Pons (tissue), 1 donor: ENCODE data around the gene ERICH3.

Experiments
- DNase-seq: peaks from one replicate; pipeline ENCODE4 v3.0.0-alpha.2; 2016; ENCODE audit warnings: low spot score

ERICH3 gene

DNA sequence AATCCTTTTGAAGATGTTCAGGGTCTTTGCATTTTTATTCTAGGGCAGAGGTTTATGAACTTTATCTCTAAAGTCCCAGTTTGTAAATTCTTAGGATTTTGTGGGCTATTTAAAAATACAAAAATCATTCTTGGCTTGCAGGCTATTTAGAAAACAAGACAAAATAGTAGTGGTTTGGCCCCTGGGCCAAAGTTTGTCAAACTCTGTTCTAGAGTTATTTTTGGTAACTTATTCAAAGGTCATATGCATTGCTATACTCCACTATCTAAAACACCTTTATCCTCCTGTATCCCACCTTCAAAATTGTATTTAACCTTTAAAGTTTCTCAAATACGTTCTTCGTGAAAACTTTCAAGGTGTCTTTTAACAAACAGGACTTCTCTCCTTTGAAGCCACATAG is 85.7 kb downstream of the ERICH3 start:
- DNase-seq = no peak

DNA sequence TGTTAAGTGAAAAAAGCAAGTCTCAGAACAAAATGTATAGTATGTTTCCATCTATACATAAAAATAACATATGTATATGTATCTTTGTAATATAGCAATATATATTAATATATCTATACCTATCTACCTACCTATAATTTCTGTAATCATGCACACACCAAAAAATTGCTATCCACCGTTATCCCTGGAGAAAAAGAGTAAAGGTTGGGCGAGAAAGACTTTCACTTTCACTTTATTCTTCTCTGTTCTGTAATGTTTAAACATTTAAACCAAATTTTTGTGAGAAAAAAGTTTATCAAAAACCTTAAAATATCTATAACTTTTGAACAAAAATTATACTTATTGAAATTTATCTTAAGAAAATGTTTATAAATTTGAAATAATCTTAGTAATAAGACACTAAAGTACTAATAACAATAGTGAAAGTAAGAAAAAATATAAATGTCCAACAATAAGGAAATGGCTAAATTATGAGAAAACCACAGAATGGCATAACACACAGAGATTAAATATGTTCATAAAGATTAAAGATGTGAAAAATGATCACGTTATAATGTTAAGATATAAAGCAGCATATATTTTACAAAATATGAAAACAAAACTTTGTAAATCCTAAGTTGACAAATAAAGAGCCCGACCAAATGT is 87.2 kb downstream of the ERICH3 start:
- no peak for DNase-seq

DNA sequence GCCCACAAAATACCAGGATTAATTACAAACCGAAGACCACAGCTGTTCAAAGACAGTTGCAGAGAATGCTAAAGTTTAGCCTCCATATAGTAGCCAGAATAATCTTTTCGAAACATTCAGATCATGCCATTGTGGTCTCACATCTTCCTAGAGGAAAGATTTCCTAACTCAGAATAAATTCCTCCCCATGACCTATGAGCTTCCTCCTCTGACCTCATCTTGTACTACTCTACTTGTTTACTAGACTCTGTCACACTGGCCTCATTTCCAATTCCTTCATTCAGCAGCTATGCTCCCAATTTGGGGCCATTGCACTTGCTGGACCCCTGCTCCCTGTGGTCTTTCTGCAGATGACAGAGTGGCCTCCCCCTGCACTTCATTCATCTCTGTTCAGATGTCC is 89.4 kb downstream of the ERICH3 start:
- no peak for DNase-seq

DNA sequence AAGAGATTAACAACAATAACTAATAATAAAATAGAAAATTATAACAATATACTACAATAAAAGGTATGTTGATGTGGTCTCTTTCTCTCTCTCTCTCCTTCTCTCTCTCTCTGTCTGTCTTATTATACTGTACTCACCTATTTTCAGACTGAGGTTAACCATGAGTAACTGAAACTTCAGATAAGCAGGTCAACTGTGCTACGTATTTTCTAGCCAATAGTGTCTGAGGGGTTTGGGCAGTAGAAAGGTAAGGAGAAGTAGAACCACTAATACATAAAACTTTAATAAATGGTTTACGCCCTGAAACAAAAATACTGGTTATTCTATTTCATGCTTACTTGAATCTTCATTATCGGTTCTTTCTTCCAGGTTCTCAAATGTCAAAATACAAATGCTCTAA is 90.2 kb downstream of the ERICH3 start:
- DNase-seq = no peak

DNA sequence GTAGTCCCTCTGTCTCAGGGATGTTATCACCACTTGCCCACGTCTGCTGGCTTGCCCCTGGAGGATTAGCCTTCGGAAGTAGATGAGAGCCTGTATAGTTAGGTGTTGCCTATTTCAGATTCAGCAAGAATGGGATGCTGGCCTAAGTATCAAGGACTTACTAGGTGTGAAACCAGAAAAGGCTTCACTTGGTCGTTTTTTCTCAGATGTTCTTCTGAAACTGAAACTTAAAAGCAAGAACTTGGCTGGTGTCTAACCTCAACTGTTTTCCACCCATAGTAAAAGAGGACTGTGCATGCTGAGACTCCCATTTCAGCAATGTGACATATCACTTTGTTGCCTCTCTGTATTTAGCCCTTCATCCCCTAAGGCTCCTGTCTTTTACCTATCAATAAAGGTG is 94.2 kb downstream of the ERICH3 start:
- no peak for DNase-seq

DNA sequence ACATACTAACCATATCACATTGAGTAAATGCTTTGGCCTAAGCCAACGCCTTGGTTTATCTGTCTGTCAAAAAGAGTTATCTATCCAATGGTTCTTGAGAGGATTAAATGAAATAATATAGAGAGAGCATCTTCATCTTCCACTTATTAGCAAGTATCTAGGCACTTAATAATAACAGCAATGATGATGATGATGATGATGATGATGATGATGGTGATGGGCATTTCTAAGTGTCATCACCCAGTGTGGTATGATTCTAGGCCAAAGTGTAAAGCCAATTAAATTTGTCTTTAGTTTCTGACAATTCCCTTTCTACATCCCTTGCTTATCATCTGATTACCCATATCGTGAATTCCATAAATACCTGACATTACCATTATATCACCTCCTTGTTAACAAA is 95.5 kb downstream of the ERICH3 start:
- DNase-seq = no peak

DNA sequence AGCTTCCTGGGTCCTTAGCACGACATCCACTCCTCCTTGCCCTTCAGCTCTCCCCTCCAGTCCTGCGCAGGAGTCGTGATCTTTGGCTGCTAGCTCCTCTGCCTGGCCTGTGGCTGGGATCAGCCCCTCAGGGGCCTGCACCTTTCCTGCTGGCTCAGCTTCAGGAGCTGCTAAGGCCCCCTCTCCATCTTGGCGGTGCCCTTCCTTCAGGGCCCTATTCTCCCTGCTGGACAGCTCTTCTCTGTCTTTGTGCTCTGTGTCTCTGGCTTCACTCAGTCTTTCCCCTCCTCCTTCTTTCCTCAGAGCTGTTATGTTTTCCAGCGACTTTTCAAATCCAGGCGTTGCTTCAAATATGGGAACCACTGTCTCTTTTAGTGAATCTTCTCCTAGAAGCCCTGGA is 101.7 kb downstream of the ERICH3 start:
- DNase-seq = no peak

DNA sequence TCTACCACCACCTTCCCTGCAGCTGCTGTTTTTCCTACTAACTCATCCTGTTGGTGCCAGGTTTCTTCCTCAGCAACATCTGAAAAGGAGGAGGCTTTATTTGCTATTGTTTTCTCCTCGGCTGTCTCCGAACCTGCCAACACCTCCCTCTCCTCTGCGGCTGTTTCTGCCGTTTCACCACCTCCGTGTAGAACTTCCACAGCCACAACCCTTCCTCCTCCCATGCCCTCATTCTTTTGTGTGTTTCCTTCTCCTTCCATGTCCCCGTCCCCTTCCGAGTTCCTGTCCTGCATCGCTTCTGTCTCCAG is 102.1 kb downstream of the ERICH3 start:
- DNase-seq = no peak

DNA sequence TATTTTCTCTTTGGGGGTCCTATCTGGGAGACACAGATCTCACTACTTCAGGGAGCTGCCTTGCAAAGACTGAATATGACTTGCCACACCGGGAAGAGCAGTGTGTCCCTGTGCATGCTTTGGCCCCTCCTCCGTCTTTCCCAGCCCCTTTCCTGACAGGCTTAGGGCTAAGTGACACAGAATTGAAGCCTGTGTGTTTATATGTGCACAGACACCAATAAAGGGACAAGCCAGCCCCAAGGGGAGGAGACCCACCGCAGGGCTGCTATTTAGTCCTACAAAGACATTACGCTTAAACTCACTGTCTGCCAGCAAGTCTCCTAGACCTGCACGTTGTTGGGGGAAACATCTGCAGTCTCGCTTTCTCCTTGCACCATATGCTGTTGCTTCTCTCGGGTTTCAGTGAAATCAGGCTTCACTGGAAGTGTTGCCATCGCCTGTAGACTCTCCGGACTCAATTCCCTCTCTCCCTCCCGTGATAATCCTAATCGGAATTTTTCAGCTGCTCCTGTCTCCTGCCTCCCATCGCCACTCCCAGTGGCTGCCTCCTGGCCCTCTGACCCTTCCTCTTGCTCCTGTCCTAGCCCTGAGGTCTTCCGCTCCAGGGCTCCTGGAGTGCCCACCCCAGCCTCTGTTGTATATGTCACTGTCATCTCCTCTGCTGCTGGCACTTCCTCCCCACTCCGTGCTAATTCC is 102.6 kb downstream of the ERICH3 start:
- DNase-seq = no peak

DNA sequence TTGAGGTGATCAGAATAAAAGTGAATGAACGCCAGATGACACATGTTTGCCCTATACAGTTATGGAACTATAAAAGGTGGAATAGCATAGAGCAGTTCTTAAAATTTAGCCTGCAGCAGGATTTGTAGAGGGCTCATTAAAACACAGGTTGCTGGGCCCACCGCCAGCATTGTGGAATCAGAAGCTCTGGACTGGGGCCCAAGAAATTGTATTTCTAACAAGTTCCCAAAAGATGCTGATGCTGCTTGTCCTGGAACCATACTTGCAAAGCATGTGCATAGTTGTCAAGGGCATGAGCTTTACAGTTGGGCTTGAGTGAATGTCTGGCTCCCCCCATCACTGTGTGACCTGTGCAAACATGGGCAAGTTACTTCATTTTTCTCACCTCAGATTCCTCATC is 123.7 kb downstream of the ERICH3 start:
- no peak for DNase-seq

DNA sequence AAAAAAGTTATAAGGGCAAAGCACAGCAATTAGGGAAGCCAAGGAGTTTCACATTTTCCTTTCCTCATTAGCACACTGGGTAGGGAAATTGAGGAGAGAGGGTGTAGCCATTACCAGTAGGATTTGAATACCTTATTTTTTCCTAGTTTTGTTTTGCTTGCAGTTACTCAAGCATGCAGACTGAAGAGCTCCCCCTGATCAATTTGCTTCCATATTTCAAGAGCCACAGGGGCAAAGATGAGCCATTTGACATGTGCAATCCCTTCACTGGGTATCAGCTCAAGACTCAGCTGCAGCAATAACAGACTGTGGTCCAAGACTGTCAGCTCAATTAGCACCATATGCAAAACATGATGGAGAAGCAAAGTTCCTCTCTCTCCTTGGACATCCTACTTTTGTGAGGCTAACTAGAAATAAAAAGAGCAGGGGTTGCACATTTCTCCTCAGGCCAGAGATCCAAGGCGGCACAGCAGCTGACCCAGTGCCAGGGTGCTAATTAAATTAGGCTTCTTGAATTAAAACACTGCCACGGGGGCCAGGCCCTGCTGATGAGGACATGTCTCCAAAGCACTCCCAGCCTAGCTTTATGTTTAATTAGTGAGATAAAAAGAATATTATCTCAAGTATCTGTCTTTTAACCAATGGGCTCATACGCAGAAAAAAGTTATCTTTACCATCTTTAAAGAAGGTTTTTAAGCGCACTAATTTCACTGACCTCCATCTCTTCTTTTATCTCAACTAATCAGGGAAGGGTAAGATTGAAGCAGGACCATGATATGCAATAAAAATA is 124.4 kb downstream of the ERICH3 start:
- no peak for DNase-seq

DNA sequence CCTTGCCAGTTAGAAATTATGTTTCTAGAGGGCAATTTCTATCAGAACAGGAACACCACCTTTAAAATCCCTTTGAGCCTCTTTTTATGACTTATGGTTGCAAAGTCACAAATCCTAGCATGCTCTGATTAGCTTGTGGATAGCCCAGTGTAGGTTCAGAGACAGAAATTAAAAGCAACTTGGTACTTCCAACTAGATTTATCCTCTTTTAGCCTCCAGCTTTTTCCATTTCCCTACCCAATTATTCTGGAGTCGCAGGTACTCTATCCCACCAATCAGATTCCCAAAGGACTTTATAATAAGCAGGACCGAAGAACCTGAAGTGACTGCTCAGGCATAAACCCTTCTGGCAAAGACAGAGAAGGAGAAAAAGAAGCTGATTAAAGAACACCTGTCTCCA is 127.8 kb downstream of the ERICH3 start:
- no peak for DNase-seq

DNA sequence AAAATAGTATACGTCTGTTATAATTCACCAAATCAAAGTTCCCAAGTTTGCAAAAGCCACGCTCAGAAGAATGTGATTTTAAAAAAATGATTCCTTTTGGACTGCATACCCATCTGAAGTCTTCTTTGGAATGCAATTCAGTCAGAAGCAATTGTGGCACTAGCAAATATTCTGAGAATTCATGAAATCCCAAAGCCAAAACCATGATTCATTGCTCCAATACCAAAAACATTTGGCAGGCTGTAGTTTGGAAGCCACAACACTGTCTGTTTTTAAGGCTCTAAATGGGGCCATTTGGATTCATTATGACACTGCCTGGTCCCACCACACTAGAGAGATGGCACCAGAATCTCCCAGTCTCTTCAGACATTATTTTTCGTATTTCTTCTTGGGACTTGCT is 139.4 kb downstream of the ERICH3 start:
- DNase-seq = no peak

DNA sequence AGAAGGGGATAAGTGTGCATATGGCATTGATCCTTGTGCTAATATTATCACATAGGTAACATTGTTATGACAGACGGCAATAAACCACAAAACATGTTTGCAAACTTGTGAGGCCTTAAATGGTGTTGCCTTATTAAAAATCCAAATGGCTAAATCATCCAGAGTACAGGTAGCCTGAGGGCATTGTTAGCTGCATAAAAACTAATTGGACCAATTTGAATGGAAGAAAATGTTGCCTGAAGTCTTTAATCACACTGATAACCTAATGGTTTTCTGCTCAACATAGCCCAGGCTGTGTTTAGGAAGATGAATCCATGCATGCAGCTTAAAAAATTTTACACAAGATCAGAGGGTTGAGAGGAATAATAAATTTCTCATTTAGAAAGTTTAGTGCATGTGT is 141.8 kb downstream of the ERICH3 start:
- DNase-seq = no peak

DNA sequence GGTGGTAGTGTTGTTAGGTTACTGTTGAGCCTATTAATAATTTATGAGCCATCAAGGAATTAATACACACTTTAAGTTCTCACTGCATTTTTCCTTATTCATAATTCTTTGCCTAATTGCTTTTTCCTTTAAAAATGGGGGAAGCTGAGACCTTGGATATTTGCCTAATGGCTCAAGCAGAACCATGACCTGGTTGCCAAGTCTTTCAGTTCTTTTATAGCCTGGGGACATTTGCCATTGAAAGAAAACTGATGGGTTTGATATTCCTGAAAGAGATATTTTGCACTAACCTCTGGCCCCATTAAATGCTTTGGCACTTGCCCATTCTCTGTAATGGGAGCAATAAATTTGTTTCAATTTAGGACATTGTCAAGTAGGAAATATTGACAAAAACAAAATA is 142.7 kb downstream of the ERICH3 start:
- no peak for DNase-seq

DNA sequence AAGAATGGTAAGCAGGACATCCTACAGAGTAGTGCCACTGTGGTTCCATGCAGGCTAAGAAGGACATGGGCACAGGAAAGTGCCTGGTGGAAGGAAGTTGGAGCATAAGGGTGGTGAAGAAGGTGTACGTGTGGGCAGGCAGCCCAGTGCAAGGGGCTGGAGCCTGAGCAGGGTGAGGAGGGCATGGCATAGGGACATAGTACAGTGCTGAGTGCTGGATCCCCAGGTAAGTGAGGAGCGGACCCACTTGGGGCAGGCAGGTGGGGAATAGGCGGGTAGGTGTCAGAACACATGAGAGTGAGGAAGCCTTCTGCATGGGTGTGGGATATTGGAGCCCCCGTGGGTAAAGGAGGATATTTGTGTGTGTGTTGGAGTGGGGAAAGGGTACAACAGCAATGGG is 145.5 kb downstream of the ERICH3 start:
- DNase-seq = no peak

DNA sequence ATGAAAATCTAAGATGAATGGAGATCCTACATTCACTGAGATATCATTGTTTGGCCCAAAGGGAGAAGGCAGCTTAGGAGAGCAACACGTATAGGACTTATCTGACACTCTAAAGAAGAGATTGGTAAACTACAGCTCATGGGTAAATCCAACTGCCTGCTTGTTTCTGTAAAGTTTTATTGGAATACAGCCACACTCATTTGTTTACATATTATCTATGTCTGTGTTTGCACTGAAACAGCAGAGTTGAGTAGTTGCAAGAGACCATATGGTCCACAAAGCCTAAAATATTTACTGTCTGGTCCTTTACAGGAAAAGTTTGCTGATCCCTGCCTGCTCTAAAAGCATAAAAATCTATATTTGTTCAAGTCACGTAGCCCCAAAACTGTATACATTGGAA is 146.9 kb downstream of the ERICH3 start:
- no peak for DNase-seq

DNA sequence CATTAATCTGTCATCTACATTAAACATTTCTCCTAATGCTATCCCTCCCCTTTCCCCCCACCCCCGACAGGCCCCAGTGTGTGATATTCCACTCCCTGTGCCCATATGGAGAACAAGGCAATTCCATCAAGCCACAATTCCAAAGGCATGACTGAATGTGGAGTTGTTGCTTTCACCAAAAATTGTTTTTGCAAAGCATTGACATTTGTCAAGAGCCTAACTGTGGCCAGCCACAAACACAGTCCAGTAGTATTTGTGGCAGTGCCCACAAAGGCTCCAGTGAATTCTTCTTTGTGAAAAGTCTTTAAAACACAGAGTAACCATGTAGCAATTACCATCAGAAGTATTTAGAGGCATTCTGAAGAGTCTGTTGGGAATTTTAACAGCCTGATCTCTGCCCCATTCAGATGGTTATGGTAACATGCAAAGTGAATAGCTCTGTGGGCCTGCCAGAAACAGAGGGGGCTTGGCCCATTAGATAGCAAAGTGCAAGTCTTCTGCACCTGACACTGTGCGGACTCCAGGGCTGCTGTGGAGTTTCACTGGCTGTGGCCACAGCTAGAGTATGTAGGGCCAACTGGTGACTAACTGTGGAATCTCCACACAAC is 149.6 kb downstream of the ERICH3 start:
- no peak for DNase-seq

DNA sequence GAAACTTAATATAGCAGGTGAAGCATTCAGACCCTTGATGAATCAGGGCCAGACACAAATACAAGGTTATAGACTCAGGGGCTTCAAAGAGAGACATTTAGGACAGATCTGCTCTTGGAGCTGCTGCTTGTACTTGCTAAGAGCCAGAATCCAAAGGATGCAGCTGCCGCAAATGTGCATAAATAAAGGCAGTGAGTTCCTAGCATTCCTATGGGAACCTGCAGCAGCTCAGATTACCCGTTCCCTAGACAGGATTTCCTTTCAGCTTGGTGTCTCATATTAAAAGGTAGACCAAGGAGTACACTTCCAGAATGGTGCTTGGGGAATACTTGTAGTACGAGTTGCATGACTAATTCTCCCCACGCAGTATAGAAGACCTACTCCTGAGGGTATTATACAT is 151.4 kb downstream of the ERICH3 start:
- DNase-seq = no peak
